HEK293 (cell line): ENCODE results near the gene CLN3.

Experiments
- CTCF ChIA-PET: fragments of 350-600 bp; formaldehyde crosslinking; extraction: SDS; loops from one replicate; lab custom pipeline; 2021; ENCODE audit warnings: antibody characterized with exemption; lab: Yijun Ruan, JAX
- POLR2A ChIA-PET: fragments of 300-600 bp; formaldehyde crosslinking; extraction: SDS; loops from one replicate; lab custom pipeline; 2020; ENCODE audit warnings: antibody characterized with exemption, inconsistent platforms; lab: Yijun Ruan, JAX
- H3K27ac ChIP-seq: fragments of 200-500 bp; sonication (Bioruptor generic); 2 replicates; pipeline ENCODE4 v1.5.1; 2014; ENCODE audit warnings: low read depth, low read length, control low read depth, inconsistent platforms; ENCODE audit errors: extremely low read depth
- H3K36me3 ChIP-seq, 2 experiments: fragments of 200-500 bp in 1 of 2; sonication (Bioruptor generic) in 1 of 2; 1 replicate in 1 of 2; 2 replicates in 1 of 2; pipeline ENCODE4 v1.5.1; 2014 to 2017; ENCODE audit warnings: inconsistent platforms in 2 of 2, low read length in 2 of 2; ENCODE audit not compliant: control insufficient read depth in 2 of 2, insufficient read depth in 1 of 2
- H3K4me1 ChIP-seq: fragments of 200-500 bp; sonication (Bioruptor generic); 2 replicates; pipeline ENCODE4 v1.5.1; 2014; ENCODE audit warnings: mild to moderate bottlenecking, low read length, inconsistent platforms; ENCODE audit not compliant: control insufficient read depth, insufficient read depth
- H3K4me3 ChIP-seq: 2 replicates; pipeline ENCODE4 v1.5.1; 2011; ENCODE audit warnings: low read depth, mild to moderate bottlenecking, control low read depth, low read length, moderate library complexity
- H3K9me3 ChIP-seq: fragments of 200-500 bp; sonication (Bioruptor generic); 2 replicates; pipeline ENCODE4 v1.5.1; 2014; ENCODE audit warnings: low read depth, low read length, inconsistent platforms; ENCODE audit not compliant: control insufficient read depth, insufficient read depth
- HOXD13 ChIP-seq: sonication (generic); formaldehyde crosslinking; IDR thresholded peaks from 2 replicates; pipeline ENCODE4 v1.8.0; 2022; ENCODE audit warnings: missing genetic modification reagents, borderline replicate concordance
- KLF7 ChIP-seq: fragments of 450-650 bp; formaldehyde crosslinking; IDR thresholded peaks from 2 replicates; pipeline ENCODE4 v1.5.1; 2016; ENCODE audit warnings: missing biosample characterization, missing genetic modification characterization, borderline replicate concordance
- SP7 ChIP-seq: fragments of 450-650 bp; formaldehyde crosslinking; IDR thresholded peaks from 2 replicates; pipeline ENCODE4 v1.5.1; 2016; ENCODE audit warnings: missing biosample characterization, missing genetic modification characterization
- ZBTB17 ChIP-seq: fragments of 450-650 bp; formaldehyde crosslinking; IDR thresholded peaks from 2 replicates; pipeline ENCODE4 v1.5.1; 2016; ENCODE audit warnings: missing biosample characterization, missing genetic modification characterization
- ZBTB21 ChIP-seq: fragments of 450-650 bp; formaldehyde crosslinking; IDR thresholded peaks from 2 replicates; pipeline ENCODE4 v1.5.1; 2017; ENCODE audit warnings: missing biosample characterization, missing genetic modification characterization
- ZFP3 ChIP-seq: fragments of 450-650 bp; formaldehyde crosslinking; IDR thresholded peaks from 2 replicates; pipeline ENCODE4 v1.5.1; 2016; ENCODE audit warnings: low read depth, missing biosample characterization, missing genetic modification characterization
- ZNF133 ChIP-seq: fragments of 450-650 bp; formaldehyde crosslinking; IDR thresholded peaks from 2 replicates; pipeline ENCODE4 v1.5.1; 2016; ENCODE audit warnings: missing biosample characterization, missing genetic modification characterization
- ZNF140 ChIP-seq: fragments of 450-650 bp; formaldehyde crosslinking; IDR thresholded peaks from 2 replicates; pipeline ENCODE4 v1.5.1; 2016; ENCODE audit warnings: missing biosample characterization, missing genetic modification characterization
- ZNF266 ChIP-seq: fragments of 450-650 bp; formaldehyde crosslinking; IDR thresholded peaks from 2 replicates; pipeline ENCODE4 v1.5.1; 2016; ENCODE audit warnings: missing biosample characterization, missing genetic modification characterization, low read depth
- ZNF302 ChIP-seq: fragments of 450-650 bp; formaldehyde crosslinking; IDR thresholded peaks from 2 replicates; pipeline ENCODE4 v1.5.1; 2016; ENCODE audit warnings: missing biosample characterization, missing genetic modification characterization, low read depth
- ZNF341 ChIP-seq: fragments of 450-650 bp; formaldehyde crosslinking; IDR thresholded peaks from 2 replicates; pipeline ENCODE4; 2016; ENCODE audit warnings: low read depth, missing biosample characterization, missing genetic modification characterization
- ZNF423 ChIP-seq: fragments of 450-650 bp; formaldehyde crosslinking; IDR thresholded peaks from 2 replicates; pipeline ENCODE4 v1.5.1; 2016; ENCODE audit warnings: missing biosample characterization, missing genetic modification characterization
- ZNF510 ChIP-seq: fragments of 450-650 bp; formaldehyde crosslinking; IDR thresholded peaks from 2 replicates; pipeline ENCODE4 v1.5.1; 2018; ENCODE audit warnings: mild to moderate bottlenecking, missing genetic modification characterization, missing biosample characterization; ENCODE audit not compliant: insufficient replicate concordance
- ZNF791 ChIP-seq: fragments of 450-650 bp; formaldehyde crosslinking; IDR thresholded peaks from 2 replicates; pipeline ENCODE4 v1.5.1; 2016; ENCODE audit warnings: missing biosample characterization, missing genetic modification characterization
- ZNF792 ChIP-seq: fragments of 450-650 bp; formaldehyde crosslinking; IDR thresholded peaks from 2 replicates; pipeline ENCODE4 v1.5.1; 2016; ENCODE audit warnings: missing biosample characterization, missing genetic modification characterization
- TF ChIP-seq, protein P1 (sequence below): fragments of 450-650 bp; formaldehyde crosslinking; IDR thresholded peaks from 2 replicates; pipeline ENCODE4 v1.5.1; 2016; ENCODE audit warnings: missing biosample characterization, missing genetic modification characterization
- TF ChIP-seq, protein P2 (sequence below): fragments of 450-650 bp; formaldehyde crosslinking; conservative IDR thresholded peaks from 2 replicates; pipeline ENCODE4 v1.5.1; 2016; ENCODE audit warnings: low read depth, missing biosample characterization, missing genetic modification characterization
- TF ChIP-seq, protein P3 (sequence below): fragments of 450-650 bp; formaldehyde crosslinking; IDR thresholded peaks from 2 replicates; pipeline ENCODE4 v1.5.1; 2017; ENCODE audit warnings: missing biosample characterization, missing genetic modification characterization
- TF ChIP-seq, protein P4 (sequence below): fragments of 450-650 bp; formaldehyde crosslinking; IDR thresholded peaks from 2 replicates; pipeline ENCODE4 v1.5.1; 2016; ENCODE audit warnings: missing biosample characterization, missing genetic modification characterization
- TF ChIP-seq, protein P5 (sequence below): fragments of 450-650 bp; formaldehyde crosslinking; IDR thresholded peaks from 2 replicates; pipeline ENCODE4 v1.5.1; 2016; ENCODE audit warnings: missing biosample characterization, missing genetic modification characterization
- TF ChIP-seq, protein P6 (sequence below): fragments of 450-650 bp; formaldehyde crosslinking; IDR thresholded peaks from 2 replicates; pipeline ENCODE4; 2016; ENCODE audit warnings: missing biosample characterization, missing genetic modification characterization

Gene CLN3

DNA sequence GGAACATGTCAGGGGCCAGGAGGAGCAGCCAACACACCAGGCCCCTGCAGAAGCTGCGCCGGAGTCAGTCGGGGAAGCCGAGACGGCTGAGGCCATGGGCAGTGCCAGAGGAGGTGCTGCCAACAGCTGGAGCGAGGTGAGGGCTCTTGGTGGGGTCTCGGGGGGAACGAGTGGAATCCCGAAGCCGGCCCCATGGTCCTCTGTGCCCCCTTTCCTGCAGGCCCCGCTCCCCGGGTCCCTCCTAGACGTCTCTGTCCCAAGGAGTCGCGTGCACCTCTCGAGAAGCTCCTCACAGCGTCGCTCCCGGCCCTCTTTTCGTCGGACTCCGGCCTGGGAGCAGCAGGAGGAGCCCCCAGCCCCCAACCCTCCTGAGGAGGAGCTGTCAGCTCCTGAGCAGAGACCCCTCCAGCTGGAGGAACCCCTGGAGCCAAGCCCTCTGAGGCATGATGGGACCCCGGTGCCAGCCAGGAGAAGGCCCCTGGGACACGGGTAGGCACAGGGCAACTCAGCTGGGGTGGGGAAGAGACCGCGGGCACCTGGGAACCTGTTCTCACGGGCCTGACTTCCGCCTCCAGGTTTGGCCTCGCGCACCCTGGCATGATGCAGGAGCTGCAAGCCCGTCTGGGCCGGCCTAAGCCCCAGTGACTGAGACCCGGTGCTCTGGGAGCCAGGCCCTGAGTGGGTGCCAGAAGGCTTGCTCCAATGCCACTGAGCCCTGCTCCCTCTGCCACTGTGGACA, 6.2 kb upstream of the CLN3 start:
- Histone ChIP-seq H3K4me3 (no peak overlapping the region), H3K36me3 (no peaks in the 10 kb centered on the region), H3K4me1 (no peaks in the 10 kb centered on the region), H3K27ac (no peak overlapping the region), H3K9me3 (no peaks in the 10 kb centered on the region)
- no peak for TF ChIP-seq ZNF792
- TF ChIP-seq ZNF133 (tag by site-specific recombination), result no peak
- no peak for TF ChIP-seq ZBTB21 (tag by site-specific recombination)
- no peak for TF ChIP-seq ZNF791
- TF ChIP-seq ZFP3, result no peak
- no peak for TF ChIP-seq ZNF341 (tag by site-specific recombination)
- ChIA-PET CTCF (no interaction called here), POLR2A (no interaction called here)

DNA sequence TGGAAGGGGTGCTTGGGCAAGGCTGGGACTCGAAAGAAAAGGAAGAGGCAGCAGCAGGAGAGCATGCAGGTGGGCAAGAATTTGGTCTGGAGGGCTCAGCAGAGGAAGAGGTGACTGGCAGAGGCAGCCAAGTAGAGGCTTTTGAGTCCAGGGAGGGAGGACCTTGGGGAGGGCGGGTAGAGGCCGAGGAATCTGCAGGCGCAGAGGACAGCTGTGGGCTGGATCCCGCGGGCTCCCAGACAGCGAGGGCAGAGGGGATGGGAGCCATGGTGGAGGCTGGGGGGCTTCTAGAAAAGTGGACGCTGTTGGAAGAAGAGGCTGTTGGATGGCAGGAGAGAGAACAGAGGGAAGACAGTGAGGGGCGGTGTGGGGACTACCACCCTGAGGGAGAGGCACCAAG, 5.5 kb upstream of the CLN3 start:
- POLR2A ChIA-PET, result no interaction called here
- H3K27ac ChIP-seq, result no peak overlapping the region
- H3K9me3 ChIP-seq, result no peaks in the 10 kb centered on the region
- H3K36me3 ChIP-seq, result no peaks in the 10 kb centered on the region
- CTCF ChIA-PET, result no interaction called here
- no peak overlapping the region for H3K4me3 ChIP-seq
- H3K4me1 ChIP-seq, result no peaks in the 10 kb centered on the region
- TF ChIP-seq, protein P1, sequence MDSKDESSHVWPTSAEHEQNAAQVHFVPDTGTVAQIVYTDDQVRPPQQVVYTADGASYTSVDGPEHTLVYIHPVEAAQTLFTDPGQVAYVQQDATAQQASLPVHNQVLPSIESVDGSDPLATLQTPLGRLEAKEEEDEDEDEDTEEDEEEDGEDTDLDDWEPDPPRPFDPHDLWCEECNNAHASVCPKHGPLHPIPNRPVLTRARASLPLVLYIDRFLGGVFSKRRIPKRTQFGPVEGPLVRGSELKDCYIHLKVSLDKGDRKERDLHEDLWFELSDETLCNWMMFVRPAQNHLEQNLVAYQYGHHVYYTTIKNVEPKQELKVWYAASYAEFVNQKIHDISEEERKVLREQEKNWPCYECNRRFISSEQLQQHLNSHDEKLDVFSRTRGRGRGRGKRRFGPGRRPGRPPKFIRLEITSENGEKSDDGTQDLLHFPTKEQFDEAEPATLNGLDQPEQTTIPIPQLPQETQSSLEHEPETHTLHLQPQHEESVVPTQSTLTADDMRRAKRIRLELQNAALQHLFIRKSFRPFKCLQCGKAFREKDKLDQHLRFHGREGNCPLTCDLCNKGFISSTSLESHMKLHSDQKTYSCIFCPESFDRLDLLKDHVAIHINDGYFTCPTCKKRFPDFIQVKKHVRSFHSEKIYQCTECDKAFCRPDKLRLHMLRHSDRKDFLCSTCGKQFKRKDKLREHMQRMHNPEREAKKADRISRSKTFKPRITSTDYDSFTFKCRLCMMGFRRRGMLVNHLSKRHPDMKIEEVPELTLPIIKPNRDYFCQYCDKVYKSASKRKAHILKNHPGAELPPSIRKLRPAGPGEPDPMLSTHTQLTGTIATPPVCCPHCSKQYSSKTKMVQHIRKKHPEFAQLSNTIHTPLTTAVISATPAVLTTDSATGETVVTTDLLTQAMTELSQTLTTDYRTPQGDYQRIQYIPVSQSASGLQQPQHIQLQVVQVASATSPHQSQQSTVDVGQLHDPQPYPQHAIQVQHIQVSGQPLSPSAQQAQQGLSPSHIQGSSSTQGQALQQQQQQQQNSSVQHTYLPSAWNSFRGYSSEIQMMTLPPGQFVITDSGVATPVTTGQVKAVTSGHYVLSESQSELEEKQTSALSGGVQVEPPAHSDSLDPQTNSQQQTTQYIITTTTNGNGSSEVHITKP (tag by site-specific recombination), result no peak
- no peak for TF ChIP-seq SP7
- no peak for TF ChIP-seq ZNF510 (tag by site-specific recombination)
- TF ChIP-seq ZBTB17 (tag by site-specific recombination), result no peak
- TF ChIP-seq, protein P2, sequence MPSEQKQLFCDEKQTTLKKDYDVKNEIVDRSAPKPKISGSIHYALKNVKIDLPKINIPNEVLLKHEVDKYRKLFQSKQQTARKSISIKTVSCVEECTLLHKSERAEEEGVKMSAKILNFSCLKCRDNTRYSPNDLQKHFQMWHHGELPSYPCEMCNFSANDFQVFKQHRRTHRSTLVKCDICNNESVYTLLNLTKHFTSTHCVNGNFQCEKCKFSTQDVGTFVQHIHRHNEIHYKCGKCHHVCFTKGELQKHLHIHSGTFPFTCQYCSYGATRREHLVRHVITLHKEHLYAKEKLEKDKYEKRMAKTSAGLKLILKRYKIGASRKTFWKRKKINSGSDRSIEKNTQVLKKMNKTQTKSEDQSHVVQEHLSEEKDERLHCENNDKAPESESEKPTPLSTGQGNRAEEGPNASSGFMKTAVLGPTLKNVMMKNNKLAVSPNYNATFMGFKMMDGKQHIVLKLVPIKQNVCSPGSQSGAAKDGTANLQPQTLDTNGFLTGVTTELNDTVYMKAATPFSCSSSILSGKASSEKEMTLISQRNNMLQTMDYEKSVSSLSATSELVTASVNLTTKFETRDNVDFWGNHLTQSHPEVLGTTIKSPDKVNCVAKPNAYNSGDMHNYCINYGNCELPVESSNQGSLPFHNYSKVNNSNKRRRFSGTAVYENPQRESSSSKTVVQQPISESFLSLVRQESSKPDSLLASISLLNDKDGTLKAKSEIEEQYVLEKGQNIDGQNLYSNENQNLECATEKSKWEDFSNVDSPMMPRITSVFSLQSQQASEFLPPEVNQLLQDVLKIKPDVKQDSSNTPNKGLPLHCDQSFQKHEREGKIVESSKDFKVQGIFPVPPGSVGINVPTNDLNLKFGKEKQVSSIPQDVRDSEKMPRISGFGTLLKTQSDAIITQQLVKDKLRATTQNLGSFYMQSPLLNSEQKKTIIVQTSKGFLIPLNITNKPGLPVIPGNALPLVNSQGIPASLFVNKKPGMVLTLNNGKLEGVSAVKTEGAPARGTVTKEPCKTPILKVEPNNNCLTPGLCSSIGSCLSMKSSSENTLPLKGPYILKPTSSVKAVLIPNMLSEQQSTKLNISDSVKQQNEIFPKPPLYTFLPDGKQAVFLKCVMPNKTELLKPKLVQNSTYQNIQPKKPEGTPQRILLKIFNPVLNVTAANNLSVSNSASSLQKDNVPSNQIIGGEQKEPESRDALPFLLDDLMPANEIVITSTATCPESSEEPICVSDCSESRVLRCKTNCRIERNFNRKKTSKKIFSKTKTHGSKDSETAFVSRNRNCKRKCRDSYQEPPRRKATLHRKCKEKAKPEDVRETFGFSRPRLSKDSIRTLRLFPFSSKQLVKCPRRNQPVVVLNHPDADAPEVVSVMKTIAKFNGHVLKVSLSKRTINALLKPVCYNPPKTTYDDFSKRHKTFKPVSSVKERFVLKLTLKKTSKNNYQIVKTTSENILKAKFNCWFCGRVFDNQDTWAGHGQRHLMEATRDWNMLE, result no peak
- TF ChIP-seq, protein P3, sequence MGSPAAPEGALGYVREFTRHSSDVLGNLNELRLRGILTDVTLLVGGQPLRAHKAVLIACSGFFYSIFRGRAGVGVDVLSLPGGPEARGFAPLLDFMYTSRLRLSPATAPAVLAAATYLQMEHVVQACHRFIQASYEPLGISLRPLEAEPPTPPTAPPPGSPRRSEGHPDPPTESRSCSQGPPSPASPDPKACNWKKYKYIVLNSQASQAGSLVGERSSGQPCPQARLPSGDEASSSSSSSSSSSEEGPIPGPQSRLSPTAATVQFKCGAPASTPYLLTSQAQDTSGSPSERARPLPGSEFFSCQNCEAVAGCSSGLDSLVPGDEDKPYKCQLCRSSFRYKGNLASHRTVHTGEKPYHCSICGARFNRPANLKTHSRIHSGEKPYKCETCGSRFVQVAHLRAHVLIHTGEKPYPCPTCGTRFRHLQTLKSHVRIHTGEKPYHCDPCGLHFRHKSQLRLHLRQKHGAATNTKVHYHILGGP (tag by site-specific recombination), result no peak
- no peak for TF ChIP-seq ZNF302
- no peak for TF ChIP-seq ZNF266 (tag by site-specific recombination)
- TF ChIP-seq, protein P4, sequence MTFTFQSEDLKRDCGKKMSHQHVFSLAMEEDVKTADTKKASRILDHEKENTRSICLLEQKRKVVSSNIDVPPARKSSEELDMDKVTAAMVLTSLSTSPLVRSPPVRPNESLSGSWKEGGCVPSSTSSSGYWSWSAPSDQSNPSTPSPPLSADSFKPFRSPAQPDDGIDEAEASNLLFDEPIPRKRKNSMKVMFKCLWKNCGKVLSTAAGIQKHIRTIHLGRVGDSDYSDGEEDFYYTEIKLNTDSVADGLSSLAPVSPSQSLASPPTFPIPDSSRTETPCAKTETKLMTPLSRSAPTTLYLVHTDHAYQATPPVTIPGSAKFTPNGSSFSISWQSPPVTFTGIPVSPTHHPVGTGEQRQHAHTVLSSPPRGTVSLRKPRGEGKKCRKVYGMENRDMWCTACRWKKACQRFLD (tag by site-specific recombination), result no peak
- no peak for TF ChIP-seq KLF7 (tag by site-specific recombination)
- TF ChIP-seq, protein P5, sequence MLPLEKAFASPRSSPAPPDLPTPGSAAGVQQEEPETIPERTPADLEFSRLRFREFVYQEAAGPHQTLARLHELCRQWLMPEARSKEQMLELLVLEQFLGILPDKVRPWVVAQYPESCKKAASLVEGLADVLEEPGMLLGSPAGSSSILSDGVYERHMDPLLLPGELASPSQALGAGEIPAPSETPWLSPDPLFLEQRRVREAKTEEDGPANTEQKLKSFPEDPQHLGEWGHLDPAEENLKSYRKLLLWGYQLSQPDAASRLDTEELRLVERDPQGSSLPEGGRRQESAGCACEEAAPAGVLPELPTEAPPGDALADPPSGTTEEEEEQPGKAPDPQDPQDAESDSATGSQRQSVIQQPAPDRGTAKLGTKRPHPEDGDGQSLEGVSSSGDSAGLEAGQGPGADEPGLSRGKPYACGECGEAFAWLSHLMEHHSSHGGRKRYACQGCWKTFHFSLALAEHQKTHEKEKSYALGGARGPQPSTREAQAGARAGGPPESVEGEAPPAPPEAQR, result no peak
- TF ChIP-seq, protein P6, sequence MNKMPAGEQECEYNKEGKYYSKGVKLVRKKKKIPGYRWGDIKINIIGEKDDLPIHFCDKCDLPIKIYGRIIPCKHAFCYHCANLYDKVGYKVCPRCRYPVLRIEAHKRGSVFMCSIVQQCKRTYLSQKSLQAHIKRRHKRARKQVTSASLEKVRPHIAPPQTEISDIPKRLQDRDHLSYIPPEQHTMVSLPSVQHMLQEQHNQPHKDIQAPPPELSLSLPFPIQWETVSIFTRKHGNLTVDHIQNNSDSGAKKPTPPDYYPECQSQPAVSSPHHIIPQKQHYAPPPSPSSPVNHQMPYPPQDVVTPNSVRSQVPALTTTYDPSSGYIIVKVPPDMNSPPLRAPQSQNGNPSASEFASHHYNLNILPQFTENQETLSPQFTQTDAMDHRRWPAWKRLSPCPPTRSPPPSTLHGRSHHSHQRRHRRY, result no peak
- TF ChIP-seq ZNF423, result no peak
- TF ChIP-seq HOXD13, result no peak
- TF ChIP-seq ZNF792, result no peak
- no peak for TF ChIP-seq ZNF140
